Measurements from ENCODE around the gene C16orf46. TPM values are rescaled to one million over a fixed set of nuclear protein-coding genes. Genes with fewer than 3 reads are reported as not detected.
A peak's percentile ranks its signal among the peaks of the same experiment; 100 is the strongest.

C16orf46 gene
- total RNA-seq, 1 donor from 2014 or later: 1.5 TPM

- Histone ChIP-seq H3K36me3 (no peaks in the 10 kb centered on the region), H3K9me3 (no peaks in the 10 kb centered on the region), H3K27me3 (no peaks in the 10 kb centered on the region), H3K27ac (peak within 1 kb of the TSS; percentile 60), H3K4me1 (peaks cover 19% of the 10 kb centered on the region), H3K4me3 (peak within 1 kb of the TSS; percentile 73)
- TF ChIP-seq CTCF (IDR thresholded peaks at IDR 0.05): peak; percentile 93
- DNase-seq: peak; percentile 93
- ATAC-seq: peak; percentile 100
- intact Hi-C loops (cut with DNase I): loop anchor here (10.0 kb wide), 1 partner anchor 699 kb away; no protein-coding TSS in a partner anchor
Measured at GRCh38 chr16:81035398-81035974, 41.6 kb downstream of the C16orf46 start, which contains the start of gene ATMIN. ATMIN (plus strand) TSS chr16:81035842; CDS start chr16:81035871, 29 bp downstream.

GRCh38 chr16:81029930-81030604, 47.0 kb downstream of the C16orf46 start:
- Histone ChIP-seq H3K27me3 (no peaks in the 10 kb centered on the region), H3K9me3 (no peaks in the 10 kb centered on the region), H3K36me3 (peaks cover 12% of the 10 kb centered on the region), H3K4me1 (no peaks in the 10 kb centered on the region), H3K4me3 (no peak overlapping the region), H3K27ac (no peak overlapping the region)
- DNase-seq (no peak), ATAC-seq (no peak)
- no peak for TF ChIP-seq CTCF (IDR thresholded peaks at IDR 0.05)
- intact Hi-C loops (cut with DNase I): loop anchor here (10.0 kb wide), 1 partner anchor 705 kb away; no protein-coding TSS in a partner anchor

GRCh38 chr16:81026429-81026828, 50.6 kb downstream of the C16orf46 start:
- H3K27me3 ChIP-seq: no peaks in the 10 kb centered on the region
- intact Hi-C loops (cut with DNase I): no loop called here
- TF ChIP-seq CTCF (IDR thresholded peaks at IDR 0.05): no peak
- H3K9me3 ChIP-seq: no peaks in the 10 kb centered on the region
- no peak for ATAC-seq
- H3K36me3 ChIP-seq: peaks cover 16% of the 10 kb centered on the region
- H3K4me1 ChIP-seq: no peaks in the 10 kb centered on the region
- no peak for DNase-seq
- H3K27ac ChIP-seq: no peak overlapping the region
- H3K4me3 ChIP-seq: no peak overlapping the region

GRCh38 chr16:81018496-81018895, 58.5 kb downstream of the C16orf46 start:
- Histone ChIP-seq H3K4me3 (no peak overlapping the region), H3K27ac (no peak overlapping the region), H3K36me3 (peaks cover 34% of the 10 kb centered on the region), H3K9me3 (no peaks in the 10 kb centered on the region), H3K4me1 (no peaks in the 10 kb centered on the region), H3K27me3 (no peaks in the 10 kb centered on the region)
- TF ChIP-seq CTCF (IDR thresholded peaks at IDR 0.05): no peak
- intact Hi-C loops (cut with DNase I): no loop called here
- ATAC-seq: no peak
- DNase-seq: no peak

- no peak for TF ChIP-seq CTCF (IDR thresholded peaks at IDR 0.05)
- peaks cover 21% of the 10 kb centered on the region for H3K36me3 ChIP-seq
- intact Hi-C loops (cut with DNase I): no loop called here
Measured at GRCh38 chr16:81014672-81015071, 62.4 kb downstream of the C16orf46 start.

More at GRCh38 chr16:81014672-81015071, 62.4 kb downstream of the C16orf46 start:
- Histone ChIP-seq H3K4me1 (no peaks in the 10 kb centered on the region), H3K27me3 (no peaks in the 10 kb centered on the region), H3K4me3 (no peak overlapping the region), H3K27ac (no peak overlapping the region), H3K9me3 (no peaks in the 10 kb centered on the region)
- ATAC-seq (no peak), DNase-seq (no peak)

Data from upper lobe of right lung (tissue), 1 donor.